Measurements from ENCODE around the gene AIG1.
"Not testable (repeated sequence)": the region's sequence is repeated elsewhere in the genome, so short reads cannot be mapped to it uniquely, and the experiment has no call there.

The AIG1 gene

DNA sequence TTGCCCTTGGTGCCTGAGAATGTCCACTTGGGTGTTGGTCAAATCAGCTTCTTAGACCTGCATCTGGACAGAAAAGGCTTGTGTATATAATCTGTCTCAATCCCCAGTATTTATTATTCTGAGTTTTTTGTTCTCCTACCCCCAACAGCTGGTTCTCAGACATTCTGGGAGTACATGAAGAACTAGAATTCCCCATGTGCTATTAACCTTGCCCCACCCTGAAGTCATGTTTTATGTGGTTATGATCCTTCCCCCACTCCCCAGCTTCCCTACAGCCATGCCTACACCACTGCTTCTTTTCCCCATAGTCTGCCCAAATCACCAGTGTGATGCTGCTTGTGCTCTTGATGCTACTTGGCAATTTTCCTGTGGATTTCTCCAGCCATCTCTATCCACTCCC, 232.8 kb downstream of the AIG1 start:
- no peak for DNase-seq

GRCh38 chr6:143294265-143294860, 233.7 kb downstream of the AIG1 start:
- no peak for DNase-seq

DNA sequence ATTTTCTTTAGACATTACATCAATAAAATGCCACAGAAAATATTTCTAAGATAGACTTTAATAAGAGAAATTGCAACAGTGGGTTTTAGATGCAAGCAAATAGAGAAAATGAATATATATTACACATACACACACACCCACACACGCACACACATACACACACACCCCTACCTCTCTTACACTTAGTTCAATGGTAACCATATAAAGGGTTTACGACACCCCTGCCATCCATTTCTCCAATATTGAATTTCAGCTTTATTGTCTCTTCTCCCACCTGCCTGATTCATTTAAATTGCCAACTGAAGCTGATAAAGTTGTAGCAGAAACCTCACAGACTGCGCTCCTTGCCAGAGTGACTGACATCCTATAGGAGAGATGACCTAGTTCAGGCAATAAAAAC, 235.2 kb downstream of the AIG1 start:
- DNase-seq: no peak

DNA sequence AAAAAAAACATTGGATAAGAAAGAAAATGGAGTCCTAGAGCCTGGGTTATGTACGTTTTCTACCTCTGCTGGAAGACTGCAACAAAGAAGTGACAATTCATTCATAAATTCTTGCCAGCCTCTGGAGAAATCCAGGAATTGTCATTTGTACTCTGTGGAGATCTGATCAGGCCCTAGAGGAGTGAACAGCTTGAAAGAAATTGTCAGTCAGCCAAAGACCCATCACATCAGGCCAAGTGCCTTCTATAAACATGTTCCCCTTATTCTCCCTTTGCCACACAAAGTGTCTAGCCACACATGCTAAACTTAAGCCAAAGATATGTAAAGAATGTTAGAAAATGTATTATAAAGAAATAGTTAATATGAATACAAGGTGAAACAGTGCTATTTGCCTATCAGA, 237.4 kb downstream of the AIG1 start:
- no peak for DNase-seq

- no peak for DNase-seq
Measured at GRCh38 chr6:143299253-143300166, 238.8 kb downstream of the AIG1 start.

- no peak for DNase-seq
Measured at GRCh38 chr6:143301188-143301587, 240.5 kb downstream of the AIG1 start.

DNA sequence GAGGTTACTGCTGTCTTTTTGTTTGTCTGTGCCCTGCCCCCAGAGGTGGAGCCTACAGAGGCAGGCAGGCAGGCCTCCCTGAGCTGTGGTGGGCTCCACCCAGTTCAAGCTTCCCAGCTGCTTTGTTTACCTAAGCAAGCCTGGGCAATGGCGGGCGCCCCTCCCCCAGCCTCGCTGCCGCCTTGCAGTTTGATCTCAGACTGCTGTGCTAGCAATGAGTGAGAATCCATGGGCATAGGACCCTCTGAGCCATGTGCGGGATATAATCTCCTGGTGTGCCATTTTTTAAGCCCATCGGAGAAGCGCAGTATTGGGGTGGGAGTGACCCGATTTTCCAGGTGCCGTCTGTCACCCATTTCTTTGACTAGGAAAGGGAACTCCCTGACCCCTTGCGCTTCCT, 247.1 kb downstream of the AIG1 start:
- DNase-seq: not testable (repeated sequence)

DNA sequence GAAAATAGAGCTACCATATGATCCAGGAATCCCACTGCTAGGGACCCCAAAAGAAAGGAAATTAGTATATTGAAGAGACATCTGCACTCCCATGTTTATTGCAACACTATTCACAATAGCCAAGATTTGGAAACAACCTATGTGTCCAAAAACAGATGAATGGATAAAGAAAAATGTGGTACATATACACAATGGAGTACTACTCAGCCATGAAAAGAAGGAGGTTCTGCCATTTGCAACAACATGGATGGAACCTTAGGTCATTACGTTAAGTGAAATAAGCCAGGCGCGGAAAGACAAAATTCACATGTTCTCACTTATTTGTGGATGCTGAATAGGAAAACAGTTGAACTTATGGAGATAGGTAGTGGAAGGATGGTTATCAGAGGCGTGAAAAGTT, 252.5 kb downstream of the AIG1 start:
- DNase-seq: no peak

GRCh38 chr6:143321491-143322086, 260.9 kb downstream of the AIG1 start:
- no peak for DNase-seq

DNA sequence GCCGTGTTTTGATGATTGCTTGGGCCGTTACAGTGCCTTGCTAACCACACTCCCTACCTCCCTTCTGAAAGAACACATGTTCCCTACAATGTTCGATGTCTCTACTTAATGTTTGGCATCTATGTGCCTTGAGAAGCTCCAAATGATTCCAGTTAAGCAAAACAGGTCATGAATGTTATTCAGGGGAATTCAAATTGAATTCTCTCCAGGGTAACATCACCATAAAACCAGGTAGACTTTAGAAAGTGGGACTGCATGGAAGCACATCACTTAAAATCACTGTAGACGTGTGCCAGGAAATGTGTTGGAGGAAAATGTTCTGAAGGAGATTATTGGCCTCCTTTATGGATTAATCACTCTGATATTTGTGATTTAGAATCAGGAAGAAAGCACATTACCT, 261.7 kb downstream of the AIG1 start:
- no peak for DNase-seq

DNA sequence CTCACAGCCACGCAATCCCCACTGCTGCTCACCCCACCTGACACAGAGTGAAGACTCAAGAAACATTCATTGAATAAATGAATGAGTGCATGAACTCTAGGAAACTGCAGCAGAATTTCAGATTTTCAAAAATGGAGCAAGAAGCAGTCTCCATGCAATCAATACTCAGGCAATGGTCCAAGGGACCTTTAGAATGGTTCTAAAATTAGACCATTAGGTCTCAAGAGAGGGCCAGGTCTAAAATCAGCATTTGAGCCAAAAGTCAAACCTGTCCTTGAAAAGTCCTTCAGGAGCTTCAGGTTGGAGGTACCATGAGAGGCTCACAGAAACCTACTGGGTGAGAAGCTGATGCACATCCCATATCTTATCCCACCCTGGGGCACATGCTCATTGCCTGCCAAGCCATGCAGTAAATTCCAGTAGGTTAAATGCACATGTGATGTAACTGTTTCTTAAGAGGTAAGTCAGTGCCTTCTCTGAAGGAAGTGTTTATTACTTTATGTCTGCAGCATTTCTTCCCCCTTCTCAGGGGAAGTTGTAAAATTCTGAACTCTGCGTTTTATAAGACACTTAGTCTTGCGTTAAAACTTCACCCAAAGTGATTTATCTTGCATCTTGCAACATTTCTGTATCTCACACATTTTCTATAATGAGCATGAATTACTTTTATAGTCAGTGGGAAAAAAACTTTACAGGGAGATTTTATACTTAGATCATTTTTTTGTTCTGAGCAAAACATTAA, 263.2 kb downstream of the AIG1 start:
- no peak for DNase-seq

DNA sequence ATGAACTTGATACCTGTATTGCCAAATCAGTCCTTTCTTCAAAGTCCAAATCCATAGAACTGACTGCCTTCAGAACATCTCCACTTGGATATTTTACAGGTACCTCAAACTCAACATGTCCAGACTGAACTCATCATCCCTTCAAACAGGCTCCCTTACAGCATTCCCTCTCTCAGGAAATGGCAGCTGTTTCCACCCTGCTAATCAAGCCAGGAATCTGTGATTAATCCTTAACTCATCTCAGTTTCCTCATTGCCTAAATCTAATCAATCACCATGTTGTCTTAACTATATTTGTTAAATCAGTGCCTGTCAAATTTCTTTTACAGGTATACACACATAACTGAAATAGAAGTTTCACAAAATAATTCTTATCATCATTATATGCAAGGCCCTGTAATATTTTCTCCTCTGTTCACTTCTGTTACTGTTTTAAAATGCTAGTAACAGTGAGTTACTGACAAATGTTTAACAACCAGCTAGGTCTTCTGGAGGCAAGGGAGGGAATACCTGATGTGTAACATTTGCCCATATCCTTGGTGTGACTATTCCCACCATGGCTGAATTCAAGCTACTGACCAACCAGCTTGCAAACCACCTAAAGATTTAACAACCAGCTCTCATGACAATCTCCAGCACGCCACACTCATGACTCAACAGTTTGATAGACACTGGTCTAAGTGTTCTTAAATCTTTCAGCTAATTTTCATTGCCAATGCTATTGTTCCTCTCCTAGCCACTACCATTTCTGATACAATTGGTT, 264.9 kb downstream of the AIG1 start:
- no peak for DNase-seq

GRCh38 chr6:143328876-143329275, 268.2 kb downstream of the AIG1 start:
- DNase-seq: no peak

- DNase-seq: no peak
Measured at GRCh38 chr6:143329323-143329722, 268.6 kb downstream of the AIG1 start.

DNA sequence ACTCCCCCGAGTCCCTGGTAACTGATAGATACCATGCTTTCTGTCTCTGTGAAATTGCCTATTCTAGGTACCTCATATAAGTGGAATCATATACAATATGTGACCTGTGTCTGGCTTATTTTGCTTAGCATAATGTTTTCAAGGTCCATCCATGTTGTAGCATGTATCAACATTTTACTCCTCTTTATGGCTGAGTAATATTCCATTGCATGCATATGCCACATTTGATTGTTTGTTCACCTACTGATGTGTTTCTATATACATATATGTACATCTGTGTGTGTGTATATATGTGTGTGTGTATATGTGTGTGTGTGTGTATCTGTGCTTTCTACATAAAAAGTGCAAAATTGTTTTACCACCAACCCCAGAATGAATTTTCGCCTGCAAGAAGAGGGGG, 270.7 kb downstream of the AIG1 start:
- no peak for DNase-seq

GRCh38 chr6:143332153-143332845, 271.6 kb downstream of the AIG1 start:
- DNase-seq: no peak

- DNase-seq: no peak
Measured at GRCh38 chr6:143333081-143333480, 272.4 kb downstream of the AIG1 start.

DNA sequence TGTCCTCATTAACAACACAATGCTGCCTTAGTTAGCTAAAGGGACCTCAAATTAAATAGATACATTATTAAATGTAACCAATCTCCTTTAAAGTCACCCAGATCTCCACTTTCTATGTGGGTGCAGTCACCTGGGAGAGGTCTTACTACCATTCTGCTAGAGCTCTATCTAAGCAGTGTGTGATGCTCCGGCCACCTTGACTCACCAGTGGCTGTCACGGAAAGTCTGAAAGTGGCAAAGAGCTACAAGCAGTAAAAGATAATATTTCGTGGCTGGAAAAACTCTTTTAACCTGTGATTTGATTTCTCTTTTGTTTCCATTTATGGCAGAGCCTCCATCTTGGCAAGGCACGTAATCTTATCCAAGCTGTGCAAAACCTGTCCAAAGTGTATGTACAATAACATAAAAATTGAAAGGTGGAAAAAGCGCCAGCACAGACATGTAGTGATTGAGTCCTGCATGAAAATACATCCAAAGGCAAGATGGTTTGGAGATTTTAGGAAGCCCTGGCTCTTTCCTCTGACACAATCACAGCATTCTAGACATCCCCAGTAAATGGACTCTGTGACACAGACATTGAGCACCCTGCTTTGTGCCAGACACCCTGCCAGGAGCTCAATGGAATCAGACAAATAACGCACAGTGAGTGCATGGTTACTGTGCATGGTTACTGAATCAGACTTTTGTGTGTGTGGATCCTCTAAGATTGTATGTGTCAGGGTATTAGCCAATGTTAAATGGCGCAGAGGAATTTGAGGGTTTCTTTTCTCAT, 273.2 kb downstream of the AIG1 start:
- no peak for DNase-seq

DNA sequence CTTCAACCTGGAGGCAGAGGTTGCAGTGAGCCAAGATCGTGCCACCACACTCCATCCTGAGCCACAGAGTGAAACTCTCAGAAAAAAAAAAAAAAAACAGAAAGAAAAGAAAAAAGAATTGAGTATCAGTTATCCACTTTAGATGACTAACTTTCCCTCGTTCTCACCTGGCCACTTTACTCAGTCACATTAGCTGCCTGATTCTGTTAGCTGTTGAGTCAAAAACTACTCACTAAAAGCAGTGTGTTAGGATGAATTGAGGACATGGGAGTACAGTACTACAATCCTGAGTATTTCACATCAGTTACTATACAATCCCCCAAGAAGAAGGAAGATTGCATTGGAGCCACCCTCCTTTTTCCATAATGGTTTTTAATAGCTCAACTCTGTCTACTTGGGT, 275.2 kb downstream of the AIG1 start:
- DNase-seq: no peak

DNA sequence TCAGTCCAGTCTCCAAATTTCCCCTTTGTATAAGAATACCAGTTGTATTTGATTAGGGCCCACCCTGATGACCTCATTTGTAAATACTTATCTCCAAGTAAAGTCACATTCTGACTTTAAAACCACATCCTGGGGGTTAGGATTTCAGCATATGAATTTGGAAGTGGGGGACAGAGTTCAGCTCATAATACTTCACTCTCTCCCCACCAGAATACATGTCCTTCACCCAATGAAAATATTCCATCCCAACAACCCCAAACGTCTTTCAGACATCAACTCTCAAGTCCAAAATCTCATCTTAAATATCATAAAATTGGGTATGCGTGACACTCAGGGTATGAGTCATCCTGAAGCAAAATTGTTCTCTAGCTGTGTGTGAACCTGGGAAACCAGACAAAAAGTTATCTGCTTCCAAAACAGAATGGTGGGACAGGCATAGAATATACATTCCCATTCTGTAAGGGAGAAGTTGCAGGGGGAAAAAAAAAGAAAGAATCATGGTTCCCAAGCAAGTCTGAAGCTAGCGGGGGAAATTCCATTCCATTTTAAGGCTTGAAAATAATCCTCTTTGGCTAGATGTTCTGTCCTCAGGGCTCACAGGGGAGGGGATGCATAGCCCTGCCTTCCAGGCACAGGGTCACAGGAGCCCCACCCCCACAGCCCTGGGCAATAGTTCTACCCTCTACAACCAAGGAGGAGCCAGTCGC, 275.9 kb downstream of the AIG1 start:
- no peak for DNase-seq
